ENCODE data around the gene ARF1. TPM values are rescaled to one million over a fixed set of nuclear protein-coding genes. Genes with fewer than 3 reads are reported as not detected.
A peak's percentile ranks its signal among the peaks of the same experiment; 100 is the strongest.

The ARF1 gene
- total RNA-seq, 1 experiment from 2014 or later = 595 TPM

- H3K4me3 ChIP-seq = peak overlapping the region; percentile 21; the same call in 1 of the 2 replicates
- TF ChIP-seq EZH2 (IDR thresholded peaks at IDR 0.05; ENCODE audit: low read depth) (no peak), CTCF (conservative IDR thresholded peaks at IDR 0.05) (no peak)
- H3K79me2 ChIP-seq (ENCODE audit: low read depth) = no peaks in the 10 kb centered on the region
- H3K4me2 ChIP-seq = peak overlapping the region; percentile 76
- CTCF ChIA-PET = interaction anchor here (0.6 to 1.1 kb wide), 3 partner anchors 14 to 40 kb away, joined by 3 to 6 read pairs (median 4); partner anchors contain the start of gene WNT3A
- BruUV-seq (replicated peaks) = no TSS peak
- DNase-seq = peak; percentile 67 to 82
- peaks cover 50% of the 10 kb centered on the region for H3F3A ChIP-seq (ENCODE audit: insufficient read depth, low read depth)
- POLR2A ChIA-PET (ENCODE audit: unreplicated experiment) = interaction anchor here (0.5 to 0.9 kb wide), 8 partner anchors 24 to 1797 kb away, joined by 3 to 6 read pairs (median 4); partner anchors contain the start of gene ARF1
- H2AFZ ChIP-seq = no peak overlapping the region
- H3K27me3 ChIP-seq (ENCODE audit: insufficient read depth, low read depth) = no peaks in the 10 kb centered on the region
- H3K27ac ChIP-seq = peak overlapping the region; percentile 79
- peaks cover 45% of the 10 kb centered on the region for H3K4me1 ChIP-seq (replicated peaks; ENCODE audit: insufficient read depth)
- no peaks in the 10 kb centered on the region for H3K36me3 ChIP-seq (ENCODE audit: low read depth)
- no peaks in the 10 kb centered on the region for H3K9me2 ChIP-seq (ENCODE audit: insufficient read depth)
- H3K9me3 ChIP-seq (ENCODE audit: insufficient read depth, low read depth) = no peaks in the 10 kb centered on the region
- intact Hi-C loops (cut with micrococcal nuclease; ENCODE audit: unreplicated experiment) = loop anchor here (1.0 to 2.0 kb wide), 2 partner anchors 16 to 37 kb away; partner anchors contain the start of gene ARF1
- no peaks in the 10 kb centered on the region for H4K20me1 ChIP-seq (ENCODE audit: insufficient read depth)
These were observed 37.5 kb upstream of the ARF1 start for GRCh38 chr1:228044961-228045360.

GRCh38 chr1:228045405-228045804 lies 37.1 kb upstream of the ARF1 start:
- H3K36me3 ChIP-seq (ENCODE audit: low read depth) = no peaks in the 10 kb centered on the region
- intact Hi-C loops (cut with micrococcal nuclease; ENCODE audit: unreplicated experiment) = loop anchor here (1.0 to 2.0 kb wide), 2 partner anchors 15 to 37 kb away; partner anchors contain the start of gene ARF1
- H3K4me1 ChIP-seq (replicated peaks; ENCODE audit: insufficient read depth) = peaks cover 45% of the 10 kb centered on the region
- ChIA-PET POLR2A (ENCODE audit: unreplicated experiment) (interaction anchor here (0.7 to 0.9 kb wide), 2 partner anchors 30 to 37 kb away, joined by 4 to 6 read pairs; partner anchors contain the start of gene ARF1), CTCF (interaction anchor here (0.6 to 1.1 kb wide), 2 partner anchors 14 to 40 kb away, joined by 3 to 4 read pairs; no protein-coding TSS in a partner anchor)
- H3K9me2 ChIP-seq (ENCODE audit: insufficient read depth) = no peaks in the 10 kb centered on the region
- TF ChIP-seq CTCF (conservative IDR thresholded peaks at IDR 0.05) = no peak
- no peak for TF ChIP-seq EZH2 (IDR thresholded peaks at IDR 0.05; ENCODE audit: low read depth)
- H3K4me2 ChIP-seq = peak overlapping the region; percentile 76
- peaks cover 50% of the 10 kb centered on the region for H3F3A ChIP-seq (ENCODE audit: insufficient read depth, low read depth)
- no peaks in the 10 kb centered on the region for H3K9me3 ChIP-seq (ENCODE audit: insufficient read depth, low read depth)
- H3K4me3 ChIP-seq = peak overlapping the region; percentile 21; the same call in 1 of the 2 replicates
- H2AFZ ChIP-seq = no peak overlapping the region
- peak overlapping the region; percentile 79 for H3K27ac ChIP-seq
- no TSS peak for BruUV-seq (replicated peaks)
- no peaks in the 10 kb centered on the region for H4K20me1 ChIP-seq (ENCODE audit: insufficient read depth)
- H3K79me2 ChIP-seq (ENCODE audit: low read depth) = no peaks in the 10 kb centered on the region
- DNase-seq = no peak
- no peaks in the 10 kb centered on the region for H3K27me3 ChIP-seq (ENCODE audit: insufficient read depth, low read depth)

GRCh38 chr1:228045871-228046270 lies 36.6 kb upstream of the ARF1 start:
- DNase-seq = peak; percentile 92 to 96
- POLR2A ChIA-PET (ENCODE audit: unreplicated experiment) = no interaction called here
- Histone ChIP-seq H3F3A (ENCODE audit: insufficient read depth, low read depth) (peaks cover 50% of the 10 kb centered on the region), H3K27ac (peak overlapping the region; percentile 79), H3K9me2 (ENCODE audit: insufficient read depth) (no peaks in the 10 kb centered on the region), H3K4me3 (no peak overlapping the region), H2AFZ (no peak overlapping the region), H3K9me3 (ENCODE audit: insufficient read depth, low read depth) (no peaks in the 10 kb centered on the region), H3K36me3 (ENCODE audit: low read depth) (no peaks in the 10 kb centered on the region), H4K20me1 (ENCODE audit: insufficient read depth) (no peaks in the 10 kb centered on the region), H3K27me3 (ENCODE audit: insufficient read depth, low read depth) (no peaks in the 10 kb centered on the region), H3K4me2 (peak overlapping the region; percentile 76), H3K4me1 (replicated peaks; ENCODE audit: insufficient read depth) (peaks cover 45% of the 10 kb centered on the region), H3K79me2 (ENCODE audit: low read depth) (no peaks in the 10 kb centered on the region)
- intact Hi-C loops (cut with micrococcal nuclease; ENCODE audit: unreplicated experiment) = loop anchor here (1.0 to 2.0 kb wide), 2 partner anchors 15 to 36 kb away; partner anchors contain the start of gene ARF1
- CTCF ChIA-PET = interaction anchor here (1.1 kb wide), 1 partner anchor 41 kb away, joined by 4 read pairs; no protein-coding TSS in a partner anchor
- TF ChIP-seq EZH2 (IDR thresholded peaks at IDR 0.05; ENCODE audit: low read depth) (no peak), CTCF (conservative IDR thresholded peaks at IDR 0.05) (no peak)
- no TSS peak for BruUV-seq (replicated peaks)

Data from PC-9 (cell line).